ENCODE measurements around the gene NDST1.
"Not testable (repeated sequence)": the region's sequence is repeated elsewhere in the genome, so short reads cannot be mapped to it uniquely, and the experiment has no call there.

NDST1 gene

DNA sequence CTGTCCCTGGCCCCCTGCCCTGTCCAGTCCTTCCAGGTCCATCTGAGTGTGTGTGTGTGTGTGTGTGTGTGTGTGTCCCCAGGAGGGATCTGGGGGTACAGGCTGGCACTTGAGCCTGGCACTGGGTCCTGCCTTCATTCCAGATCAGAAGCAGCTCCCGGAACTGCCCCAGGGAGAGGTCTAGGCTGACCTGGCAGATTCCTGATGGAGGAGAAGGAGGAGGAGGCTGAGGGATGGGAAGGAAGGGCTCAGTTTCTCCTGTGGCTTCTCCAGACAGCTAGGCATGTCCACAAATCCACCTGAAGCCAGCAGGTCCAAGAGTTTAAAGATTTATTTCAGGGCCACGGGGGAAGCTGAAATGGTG, 328 bp downstream of the NDST1 start:
- no peak for DNase-seq (ENCODE audit: low read depth in 2 of 2)

DNA sequence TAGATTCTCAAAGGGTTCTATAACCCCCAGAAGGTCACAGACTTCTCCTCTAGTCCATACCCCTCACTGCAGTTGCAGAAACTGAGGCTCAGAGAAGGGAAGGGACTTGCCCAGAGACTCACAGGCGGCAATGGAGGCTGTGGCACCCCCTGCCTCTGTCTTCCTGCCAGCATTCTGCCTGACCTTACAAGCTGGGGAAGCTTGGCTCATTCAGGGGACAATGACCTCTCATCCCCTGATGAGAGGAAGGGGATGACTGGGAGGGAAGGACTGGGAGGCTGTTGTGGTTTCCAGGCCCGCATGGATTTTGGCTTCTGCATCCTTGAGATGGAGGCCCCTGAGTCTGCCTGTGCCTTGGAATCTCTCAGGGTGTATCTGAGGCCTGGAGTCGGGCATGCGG, 897 bp downstream of the NDST1 start:
- DNase-seq (ENCODE audit: low read depth in 2 of 2) = no peak

DNA sequence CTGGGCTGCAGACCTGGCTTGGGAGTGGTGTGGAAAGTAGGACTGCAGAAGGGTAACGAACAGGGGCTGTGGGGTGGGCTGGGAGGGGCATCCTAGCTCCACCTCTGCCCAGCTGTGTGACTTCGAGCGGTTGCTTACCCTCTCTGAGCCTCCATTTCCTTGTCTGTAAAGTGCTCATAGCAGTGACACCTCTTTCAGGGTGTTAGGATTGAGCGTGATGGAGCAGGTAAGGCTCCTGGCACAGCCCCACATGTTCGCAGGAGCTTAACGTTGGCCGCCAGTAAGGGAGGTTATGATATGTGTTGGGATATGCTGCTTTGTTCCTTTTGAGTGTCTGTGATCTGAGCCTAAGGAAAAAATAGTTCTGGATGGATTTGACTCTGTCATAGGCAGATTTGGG, 2.1 kb downstream of the NDST1 start:
- no peak for DNase-seq (ENCODE audit: low read depth in 2 of 2)

DNA sequence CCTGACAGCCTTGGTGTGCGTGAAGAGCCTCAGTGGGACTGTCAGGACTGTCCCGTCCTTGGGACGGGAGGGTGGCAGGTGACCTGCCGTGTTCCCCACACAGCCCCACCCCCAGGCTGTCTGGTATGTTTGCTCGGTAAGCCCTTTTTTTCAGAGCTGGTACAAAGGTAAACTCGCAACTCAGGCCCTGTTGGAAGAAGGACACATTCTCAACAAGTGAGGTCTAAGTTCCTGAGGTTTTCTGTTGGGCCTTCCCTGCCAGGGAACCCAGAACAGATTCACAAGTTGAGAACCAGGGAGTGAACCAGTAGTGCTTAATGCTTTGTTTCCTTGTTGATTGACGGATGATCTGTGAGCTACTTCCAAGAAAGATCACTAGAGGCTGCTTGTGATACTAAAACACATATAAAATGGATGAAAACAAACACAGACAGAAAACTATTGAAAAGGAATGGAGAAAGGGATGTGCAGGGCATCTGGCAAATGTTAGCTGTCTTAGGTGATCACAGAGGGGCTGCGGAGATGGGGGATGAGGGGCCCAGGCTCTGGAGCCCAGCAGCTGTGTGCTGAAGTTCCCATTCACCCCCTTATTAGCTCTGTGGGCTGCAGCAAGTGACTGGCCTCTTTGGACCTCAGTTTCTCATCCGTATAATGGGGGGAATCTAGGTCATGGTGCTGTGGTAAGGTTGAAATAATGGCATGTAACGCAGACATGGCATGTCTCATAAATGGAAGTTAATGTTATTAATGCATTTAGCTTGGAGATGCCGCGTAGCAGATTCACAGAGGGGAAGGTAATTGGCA, 2.7 kb downstream of the NDST1 start:
- DNase-seq (ENCODE audit: low read depth in 2 of 2) = no peak

DNA sequence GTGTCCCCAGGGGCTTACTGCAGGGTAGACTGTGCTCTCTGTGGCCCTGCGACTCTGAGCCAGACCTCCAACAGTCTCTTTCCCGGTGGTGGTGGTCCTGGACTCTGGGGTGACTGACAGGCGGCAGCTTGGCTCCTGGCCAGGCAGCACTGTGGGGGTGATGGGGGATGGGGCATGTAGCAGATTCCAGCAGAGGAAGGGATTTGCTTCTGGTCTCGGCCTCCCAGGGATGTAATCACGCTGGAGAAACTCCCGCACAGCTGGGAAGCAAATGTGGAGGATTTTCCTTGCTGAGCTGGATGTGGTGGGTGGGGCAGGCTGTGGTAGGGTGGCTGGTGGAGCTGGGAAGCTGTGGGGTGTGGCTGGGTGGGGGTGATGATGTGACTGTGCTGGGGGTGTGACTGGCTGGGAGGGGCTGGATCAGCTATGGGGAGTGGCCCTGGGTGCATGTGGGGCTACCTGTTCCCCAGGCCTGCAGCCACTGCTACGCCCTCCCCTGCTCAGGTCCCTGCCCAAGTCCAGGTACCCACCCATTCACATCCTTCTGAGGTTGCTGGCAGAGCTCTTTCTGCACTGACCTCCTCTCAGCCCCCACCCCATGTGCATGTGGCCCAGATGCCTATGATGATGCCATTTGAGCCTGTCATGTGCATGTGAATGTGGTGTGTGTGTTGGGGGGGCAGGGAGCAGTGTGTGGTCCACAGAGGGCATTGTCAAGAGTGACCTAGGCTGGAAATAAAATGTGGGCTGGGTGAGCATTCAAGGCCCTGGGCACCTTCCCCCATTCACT, 3.8 kb downstream of the NDST1 start:
- DNase-seq (ENCODE audit: low read depth in 2 of 2) = no peak

DNA sequence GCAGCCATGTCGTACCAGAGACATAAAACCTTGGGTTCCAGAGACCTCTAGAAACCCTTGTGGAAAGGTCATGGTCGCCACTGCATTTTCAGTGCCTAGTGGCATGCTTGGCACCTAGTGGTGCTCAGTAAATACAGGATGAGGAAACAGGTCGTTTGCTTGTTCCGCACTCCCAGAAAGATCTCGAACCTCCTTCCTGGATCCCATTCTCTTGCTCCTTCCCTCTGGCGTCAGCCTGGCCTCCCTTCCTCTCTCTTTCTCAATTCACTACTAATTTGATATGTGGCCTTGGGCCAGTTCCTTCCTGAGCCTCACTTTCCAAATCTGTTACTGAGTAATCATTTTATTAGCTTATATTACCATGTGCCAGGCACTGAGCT, 4.4 kb downstream of the NDST1 start:
- DNase-seq (ENCODE audit: low read depth in 2 of 2) = no peak

DNA sequence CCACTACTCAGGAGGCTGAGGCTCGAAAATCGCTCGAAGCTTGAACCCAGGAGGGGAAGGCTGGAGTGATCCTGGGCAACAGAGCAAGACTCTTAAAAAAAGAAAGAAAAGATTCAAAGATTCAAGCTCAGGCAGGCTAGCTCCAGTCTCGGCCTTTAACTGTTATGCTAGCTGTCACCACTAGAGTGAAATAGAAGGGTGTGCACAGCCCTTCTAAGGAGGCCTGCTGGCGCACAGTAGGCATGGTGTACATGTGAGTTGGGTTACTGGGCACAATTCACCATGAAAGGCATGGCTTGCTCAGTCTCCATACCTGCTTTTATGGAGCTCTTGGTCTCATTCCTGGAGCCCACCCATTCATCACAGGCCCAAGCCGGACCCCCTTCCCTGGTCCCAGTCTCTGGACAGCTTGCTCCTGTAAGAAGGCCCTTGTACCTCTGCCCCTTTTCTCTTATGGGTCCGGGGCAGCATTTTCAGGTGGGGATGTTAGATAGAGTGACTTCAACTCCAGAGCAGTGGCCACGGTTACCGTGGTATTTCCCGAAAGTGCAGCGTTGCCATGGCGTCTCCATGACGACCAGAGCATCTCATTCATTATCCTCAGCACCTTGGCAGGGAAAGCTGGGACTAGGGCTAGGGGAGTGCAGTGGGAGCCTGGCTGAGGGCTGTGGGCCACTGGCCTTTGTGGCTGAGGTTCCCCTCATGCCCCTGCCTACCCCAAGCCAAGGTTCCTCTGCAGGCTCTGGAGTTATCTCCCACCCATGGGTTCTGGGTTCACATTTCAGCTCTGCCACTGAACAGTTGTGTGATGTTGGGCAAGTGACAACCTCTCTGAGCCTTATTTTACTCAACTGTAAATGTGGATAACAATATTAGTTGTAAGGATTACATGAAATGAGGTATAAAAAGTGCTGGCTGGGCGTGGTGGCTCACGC, 5.7 kb downstream of the NDST1 start:
- no peak for DNase-seq (ENCODE audit: low read depth in 2 of 2)

DNA sequence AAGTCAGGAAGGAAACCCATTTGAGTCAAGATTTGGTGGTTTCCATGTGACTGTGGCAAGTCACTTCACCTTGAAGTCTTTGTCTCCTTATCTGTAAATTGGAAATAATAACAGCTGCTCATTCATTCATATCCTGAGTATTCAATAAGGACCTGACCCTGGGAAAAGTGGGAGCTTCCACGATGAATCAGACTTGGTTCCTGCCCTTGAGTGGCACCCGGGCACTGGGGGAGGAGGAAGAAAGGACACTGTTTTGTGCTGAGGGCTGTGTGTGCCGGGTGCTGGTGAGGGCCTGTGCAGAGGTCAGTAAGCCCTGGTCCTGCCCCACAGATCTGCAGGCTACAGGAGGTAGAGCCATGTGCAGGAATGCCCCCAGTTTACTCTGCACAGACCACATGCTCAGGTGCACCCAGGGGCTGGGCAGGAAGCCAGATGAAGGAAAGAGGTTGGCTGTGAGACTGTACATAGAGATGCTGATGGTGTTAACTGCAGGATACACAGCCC, 6.8 kb downstream of the NDST1 start:
- DNase-seq (ENCODE audit: low read depth in 2 of 2) = no peak

DNA sequence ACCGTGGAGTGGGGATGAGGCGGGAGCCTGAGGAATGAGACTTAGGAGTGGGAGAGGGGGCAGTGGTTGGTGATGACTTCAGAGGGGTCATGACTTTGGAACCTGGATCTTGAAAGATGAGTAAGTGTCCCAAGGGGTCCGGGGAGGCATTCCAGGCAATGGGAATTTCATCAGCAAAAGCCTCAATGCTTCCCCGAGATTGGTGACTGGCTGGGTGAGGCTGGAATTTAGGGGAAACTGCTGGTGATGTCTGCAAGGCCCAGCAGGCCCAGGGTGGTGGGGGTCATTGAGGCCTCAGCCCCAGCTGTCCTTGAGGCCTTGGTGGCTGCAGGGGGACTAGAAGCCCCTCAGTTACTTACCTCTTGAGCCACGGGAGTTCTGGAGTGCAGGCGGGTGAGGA, 7.5 kb downstream of the NDST1 start:
- no peak for DNase-seq (ENCODE audit: low read depth in 2 of 2)

DNA sequence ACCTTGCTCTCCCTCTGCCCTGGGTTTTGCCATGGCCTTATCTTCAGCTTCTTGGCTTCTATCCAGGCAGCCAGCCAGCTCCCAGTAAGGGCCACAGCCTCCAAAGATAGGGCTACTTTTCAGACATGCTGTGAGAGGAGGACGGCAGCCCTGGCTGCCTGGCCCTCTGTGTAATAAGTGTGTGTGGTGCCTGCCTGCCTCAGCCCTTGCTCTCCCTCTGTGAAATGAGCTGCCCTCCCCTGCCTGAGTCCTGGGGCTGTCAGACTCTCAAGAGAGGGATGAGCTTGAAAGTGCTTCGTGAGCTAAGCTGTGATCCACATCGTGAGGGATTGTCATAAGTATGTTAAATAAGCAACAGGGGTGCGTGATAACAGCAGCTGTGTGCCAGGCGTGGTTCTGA, 8.1 kb downstream of the NDST1 start:
- DNase-seq (ENCODE audit: low read depth in 2 of 2) = no peak

DNA sequence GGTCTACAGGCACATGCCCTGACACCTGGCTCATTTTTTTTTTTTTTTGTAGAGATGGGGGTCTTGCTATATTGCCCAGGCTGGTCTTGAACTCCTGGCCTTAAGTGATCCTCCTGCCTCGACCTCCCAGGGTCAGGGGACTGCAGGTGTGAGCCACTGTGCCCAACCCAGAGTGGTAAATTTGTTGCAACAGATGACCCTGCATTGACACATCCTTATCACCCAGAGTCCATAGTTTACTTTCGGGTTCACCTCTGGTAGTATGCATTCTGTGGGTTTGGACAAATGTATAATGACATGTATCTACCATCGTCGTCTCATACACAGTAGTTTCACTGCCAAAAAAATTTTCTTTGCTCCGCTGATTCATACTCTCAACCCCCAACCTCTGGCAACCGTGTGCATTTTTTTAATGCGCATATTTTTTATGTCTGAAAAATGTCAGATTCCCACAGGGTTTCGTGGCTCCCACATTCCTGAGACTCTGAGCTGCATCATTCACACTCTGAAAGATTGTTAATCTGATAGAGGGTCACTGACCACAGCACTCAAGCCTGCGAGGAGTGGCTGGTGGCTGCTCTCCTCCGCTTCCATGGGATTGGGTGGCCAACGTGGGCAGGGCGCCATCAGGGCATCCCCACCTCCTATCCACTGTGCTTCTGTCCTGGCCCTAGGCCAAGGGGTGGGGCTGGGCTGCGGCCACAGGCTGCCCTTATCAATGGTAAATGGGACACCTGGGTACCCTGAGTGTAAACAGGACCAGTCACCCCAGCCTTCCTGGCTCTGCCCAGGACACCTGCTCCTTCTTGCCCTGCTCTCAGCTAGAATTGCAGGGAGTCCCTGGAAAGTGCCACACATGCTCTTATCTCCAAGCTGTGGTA, 9.6 kb downstream of the NDST1 start:
- DNase-seq (ENCODE audit: low read depth in 2 of 2) = no peak

DNA sequence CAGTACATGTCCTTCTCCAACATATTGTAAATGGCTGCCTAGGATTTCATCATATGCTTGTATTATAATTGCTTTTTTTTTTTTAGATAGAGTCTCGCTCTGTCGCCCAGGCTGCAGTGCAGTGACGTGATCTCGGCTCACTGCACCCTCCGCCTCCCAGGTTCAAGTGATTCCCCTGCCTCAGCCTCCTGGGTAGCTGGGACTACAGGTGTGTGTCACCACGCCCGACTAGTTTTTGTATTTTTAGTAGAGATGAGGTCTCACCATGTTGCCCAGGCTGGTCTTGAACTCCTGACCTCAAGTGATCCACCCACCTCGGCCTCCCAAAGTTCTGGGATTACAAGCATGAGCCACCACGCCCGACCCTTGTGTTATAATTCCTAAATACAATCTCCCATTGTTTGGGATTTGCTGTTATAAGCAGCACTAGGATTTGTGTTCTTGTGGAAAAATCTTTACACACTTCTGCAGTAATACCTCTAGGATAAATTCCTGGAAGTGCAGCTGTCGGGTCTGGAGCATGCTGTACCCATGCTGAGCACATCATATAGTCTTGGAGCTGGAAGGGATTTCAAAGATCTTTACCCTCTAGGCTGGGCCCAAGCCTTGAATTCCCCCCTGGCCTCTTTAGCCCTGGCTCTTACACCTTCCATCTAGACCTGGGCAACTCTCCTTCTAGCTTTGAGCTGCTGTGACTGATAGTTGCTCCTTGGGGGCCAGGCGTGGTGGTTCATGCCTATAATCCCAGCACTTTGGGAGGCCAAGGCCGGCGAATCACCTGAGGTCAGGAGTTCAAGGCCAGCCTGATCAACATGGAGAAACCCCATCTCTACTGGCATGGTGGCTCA, 11.0 kb downstream of the NDST1 start:
- DNase-seq (ENCODE audit: low read depth in 2 of 2) = not testable (repeated sequence)

DNA sequence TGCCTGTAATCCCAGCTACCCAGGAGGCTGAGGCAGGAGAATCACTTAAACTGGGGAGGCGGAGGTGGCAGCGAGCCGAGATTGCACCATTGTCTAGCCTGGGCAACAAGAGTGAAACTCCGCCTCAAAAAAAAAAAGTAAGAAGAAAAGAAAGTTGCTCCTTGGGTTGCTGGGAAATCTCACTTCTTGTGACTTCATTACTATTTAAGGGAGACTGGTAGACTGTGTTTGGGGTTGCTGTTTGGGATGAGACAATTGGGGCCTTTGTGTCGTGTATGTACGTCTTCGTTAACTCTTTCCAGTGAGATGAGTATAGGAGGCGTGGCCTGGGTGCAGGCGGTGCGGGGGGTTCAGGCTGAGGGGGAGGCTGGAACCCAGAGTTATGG, 11.6 kb downstream of the NDST1 start:
- DNase-seq (ENCODE audit: low read depth in 2 of 2) = no peak

DNA sequence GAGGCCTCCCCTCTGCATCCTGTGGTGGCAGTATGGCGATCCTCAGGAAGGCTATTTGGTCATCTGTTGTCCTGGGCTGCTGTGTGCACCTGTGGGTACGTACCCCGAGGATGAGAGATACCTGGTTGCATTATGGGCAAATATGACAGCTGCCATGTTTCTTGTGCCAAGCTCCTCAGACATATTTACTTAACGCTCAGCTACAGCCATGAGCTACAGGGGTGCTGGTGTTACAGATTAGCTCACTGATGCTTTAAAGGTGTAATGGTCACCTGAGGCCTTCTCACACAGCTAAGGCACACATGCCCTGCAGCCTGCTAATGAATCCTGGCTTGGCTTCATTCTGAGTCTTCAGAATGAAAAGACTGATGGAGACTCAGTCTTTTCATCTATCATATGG, 12.0 kb downstream of the NDST1 start:
- DNase-seq (ENCODE audit: low read depth in 2 of 2) = no peak

DNA sequence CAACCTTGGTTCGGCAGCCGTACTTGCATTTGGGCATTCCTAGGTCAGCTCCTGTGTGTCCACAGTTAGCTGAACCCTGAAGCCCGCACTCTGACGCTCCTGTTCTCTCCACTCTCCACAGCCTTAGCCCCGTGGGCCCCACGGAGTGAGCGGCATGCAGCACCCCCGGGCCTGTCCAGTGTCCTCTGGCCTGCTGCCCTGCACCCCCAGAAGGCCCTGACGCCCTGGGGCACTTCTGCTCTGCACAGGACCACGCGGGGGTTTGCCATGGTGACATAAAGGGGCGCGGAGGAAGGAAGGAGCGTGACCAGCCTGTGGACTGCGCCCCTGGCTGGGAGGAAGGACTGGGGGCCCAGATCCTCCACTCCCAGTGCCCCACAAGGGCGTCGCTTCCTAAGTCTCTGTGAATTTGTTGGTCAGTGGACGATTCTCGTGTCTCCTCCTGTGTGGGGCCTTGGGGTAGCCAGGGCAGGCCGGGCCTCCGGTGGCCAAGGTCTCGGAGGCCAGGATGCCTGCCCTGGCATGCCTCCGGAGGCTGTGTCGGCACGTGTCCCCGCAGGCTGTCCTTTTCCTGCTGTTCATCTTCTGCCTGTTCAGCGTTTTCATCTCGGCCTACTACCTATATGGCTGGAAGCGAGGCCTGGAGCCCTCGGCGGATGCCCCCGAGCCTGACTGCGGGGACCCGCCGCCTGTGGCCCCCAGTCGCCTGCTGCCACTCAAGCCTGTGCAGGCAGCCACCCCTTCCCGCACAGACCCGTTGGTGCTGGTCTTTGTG, 13.0 kb downstream of the NDST1 start:
- no peak for DNase-seq (ENCODE audit: low read depth in 2 of 2)

DNA sequence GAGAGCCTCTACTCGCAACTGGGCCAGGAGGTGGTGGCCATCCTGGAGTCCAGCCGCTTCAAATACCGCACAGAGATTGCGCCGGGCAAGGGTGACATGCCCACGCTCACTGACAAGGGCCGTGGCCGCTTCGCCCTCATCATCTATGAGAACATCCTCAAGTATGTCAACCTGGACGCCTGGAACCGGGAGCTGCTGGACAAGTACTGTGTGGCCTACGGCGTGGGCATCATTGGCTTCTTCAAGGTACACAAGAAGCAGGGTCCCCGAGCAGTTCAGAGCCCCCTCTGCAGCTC, 13.5 kb downstream of the NDST1 start:
- DNase-seq (ENCODE audit: low read depth in 2 of 2) = no peak

DNA sequence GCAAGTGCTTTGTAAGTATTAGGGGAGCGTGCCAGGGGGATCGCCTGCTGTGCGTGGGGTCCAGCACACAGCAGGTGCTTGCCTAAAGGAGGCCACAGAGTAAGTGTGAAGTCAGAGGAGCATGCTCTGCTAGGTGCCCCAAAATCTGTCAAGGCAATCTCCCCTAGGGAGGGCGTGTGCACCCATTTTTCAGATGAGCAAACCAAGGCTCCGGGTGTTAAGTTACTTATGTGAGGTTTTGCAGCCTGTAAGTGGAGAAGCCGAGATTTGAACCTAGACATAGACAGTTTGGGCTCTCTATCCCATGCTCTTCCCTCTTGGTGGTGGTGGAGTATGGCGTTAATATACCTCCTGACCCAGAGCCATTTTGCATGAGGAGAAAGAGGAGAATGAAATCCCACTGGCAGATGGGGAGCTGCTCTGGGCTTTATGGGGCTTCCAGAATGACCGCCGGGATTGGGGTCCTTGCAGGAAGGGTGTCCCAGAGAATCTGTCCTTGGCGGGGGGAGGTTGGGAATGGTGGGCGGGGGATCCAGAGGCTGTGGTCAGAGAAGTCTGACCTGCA, 14.1 kb downstream of the NDST1 start:
- DNase-seq (ENCODE audit: low read depth in 2 of 2) = no peak

DNA sequence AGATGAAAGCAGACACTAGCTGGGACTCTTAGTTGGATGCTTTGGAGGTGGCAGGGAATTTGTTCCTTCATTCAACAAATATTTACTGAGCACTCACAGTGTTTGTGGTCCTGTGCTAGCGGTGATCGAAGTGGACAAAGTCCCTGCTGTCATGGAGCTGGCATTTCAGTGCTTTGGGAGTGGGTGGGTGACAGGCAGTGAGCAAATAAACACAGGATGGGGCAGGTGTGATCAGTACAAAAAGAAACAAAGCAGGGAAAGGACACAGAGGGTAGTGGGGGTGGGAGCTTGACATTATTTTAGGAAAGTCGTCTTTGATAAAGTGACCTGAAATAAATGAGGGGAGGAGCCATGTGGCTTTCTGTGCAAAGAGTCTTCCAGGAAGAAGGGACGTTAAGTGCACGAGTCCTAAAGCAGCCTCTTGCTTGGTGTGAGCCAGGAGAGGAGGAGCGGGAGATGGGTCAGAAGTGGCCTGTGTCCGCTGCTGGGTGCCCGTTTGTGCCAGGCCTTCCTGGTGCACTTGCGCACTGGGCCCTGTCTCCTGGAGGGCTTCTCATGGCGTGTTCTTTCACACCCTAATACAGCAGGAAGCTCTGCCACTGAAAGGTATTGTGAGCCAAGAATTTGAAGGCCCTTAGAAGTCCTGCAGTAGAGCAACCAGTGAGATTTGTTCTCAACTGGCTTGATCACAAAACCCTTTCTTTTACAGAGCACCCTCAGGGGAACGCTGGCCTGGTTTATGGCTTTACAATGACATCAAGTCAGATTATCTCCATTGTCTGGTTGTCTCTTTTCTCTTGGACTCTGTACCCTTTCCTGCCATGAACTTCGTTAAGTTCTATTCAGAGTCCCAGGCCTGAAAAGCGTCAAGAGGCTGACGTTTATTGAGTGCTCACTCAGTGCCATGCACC, 14.8 kb downstream of the NDST1 start:
- DNase-seq (ENCODE audit: low read depth in 2 of 2) = no peak
